Activated naive CD8-positive, alpha-beta T cell treated with anti-CD3 and anti-CD28 coated beads, Interleukin-2, amount 50 U/mL, for 24 hours (primary cell): ENCODE data around the gene NXPH1.

Source experiments
- ATAC-seq: fragments of 150-1000 bp; cut with Tn5 transposase; one replicate; pipeline ENCODE4 v1.10.0; 2021
- DNase-seq: peaks from one replicate; pipeline ENCODE4 v3.0.0; 2021
- H3K27ac Mint-ChIP-seq: one replicate; pipeline ENCODE4 v1.8.0; 2021; ENCODE audit warnings: mild to moderate bottlenecking, mixed read lengths
- H3K27me3 Mint-ChIP-seq: one replicate; pipeline ENCODE4 v1.8.0; 2021; ENCODE audit warnings: mixed read lengths
- H3K36me3 Mint-ChIP-seq: one replicate; pipeline ENCODE4 v1.8.0; 2021; ENCODE audit warnings: low read depth, mixed read lengths
- H3K4me1 Mint-ChIP-seq: one replicate; pipeline ENCODE4 v1.8.0; 2021; ENCODE audit warnings: mixed read lengths
- H3K4me3 Mint-ChIP-seq: one replicate; pipeline ENCODE4 v1.8.0; 2021; ENCODE audit warnings: mild to moderate bottlenecking, moderate library complexity, mixed read lengths
- H3K9me3 Mint-ChIP-seq: one replicate; pipeline ENCODE4 v1.8.0; 2021; ENCODE audit warnings: mixed read lengths

NXPH1 gene

GRCh38 chr7:8444468-8444769, 11.0 kb downstream of the NXPH1 start:
- no peak for ATAC-seq
- peaks cover 14% of the 10 kb centered on the region for H3K9me3 Mint-ChIP-seq
- H3K36me3 Mint-ChIP-seq, result peaks cover 5% of the 10 kb centered on the region
- H3K4me1 Mint-ChIP-seq, result peaks cover 11% of the 10 kb centered on the region
- no peak overlapping the region for H3K4me3 Mint-ChIP-seq
- H3K27me3 Mint-ChIP-seq, result peaks cover 59% of the 10 kb centered on the region
- DNase-seq, result no peak
- H3K27ac Mint-ChIP-seq, result no peak overlapping the region

DNA sequence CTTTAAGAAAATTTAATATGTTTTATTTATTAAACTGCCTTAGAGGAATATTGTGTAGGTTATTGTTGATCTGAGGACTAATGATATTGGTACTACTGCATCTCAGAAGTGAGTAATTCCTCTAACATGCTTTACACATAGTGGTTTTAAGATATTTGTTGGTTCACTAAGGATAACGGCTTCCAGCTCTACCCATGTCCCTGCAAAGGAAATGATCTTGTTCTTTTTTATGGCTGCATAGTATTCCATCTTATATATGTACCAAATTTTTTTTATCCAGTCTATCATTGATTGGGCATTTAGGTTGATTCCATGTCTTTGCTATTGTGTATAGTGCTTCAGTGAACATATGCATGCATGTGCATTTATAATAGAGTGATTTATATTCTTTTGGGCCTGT, 20.1 kb downstream of the NXPH1 start:
- Mint-ChIP-seq H3K36me3 (no peaks in the 10 kb centered on the region), H3K4me3 (no peak overlapping the region), H3K4me1 (no peaks in the 10 kb centered on the region), H3K27ac (no peak overlapping the region), H3K9me3 (peaks cover 10% of the 10 kb centered on the region), H3K27me3 (no peaks in the 10 kb centered on the region)
- DNase-seq (no peak), ATAC-seq (no peak)

- no peaks in the 10 kb centered on the region for H3K36me3 Mint-ChIP-seq
- no peak overlapping the region for H3K27ac Mint-ChIP-seq
- ATAC-seq (no peak), DNase-seq (no peak)
- no peaks in the 10 kb centered on the region for H3K27me3 Mint-ChIP-seq
- H3K9me3 Mint-ChIP-seq, result peaks cover 10% of the 10 kb centered on the region
- no peak overlapping the region for H3K4me3 Mint-ChIP-seq
- no peaks in the 10 kb centered on the region for H3K4me1 Mint-ChIP-seq
Observed at GRCh38 chr7:8455426-8455825, 22.0 kb downstream of the NXPH1 start.

- H3K4me3 Mint-ChIP-seq, result no peak overlapping the region
- H3K4me1 Mint-ChIP-seq, result no peaks in the 10 kb centered on the region
- no peaks in the 10 kb centered on the region for H3K36me3 Mint-ChIP-seq
- H3K27me3 Mint-ChIP-seq, result peaks cover 2% of the 10 kb centered on the region
- H3K9me3 Mint-ChIP-seq, result peaks cover 3% of the 10 kb centered on the region
- no peak overlapping the region for H3K27ac Mint-ChIP-seq
- ATAC-seq, result no peak
- no peak for DNase-seq
Observed at GRCh38 chr7:8462309-8462708, 28.9 kb downstream of the NXPH1 start.

DNA sequence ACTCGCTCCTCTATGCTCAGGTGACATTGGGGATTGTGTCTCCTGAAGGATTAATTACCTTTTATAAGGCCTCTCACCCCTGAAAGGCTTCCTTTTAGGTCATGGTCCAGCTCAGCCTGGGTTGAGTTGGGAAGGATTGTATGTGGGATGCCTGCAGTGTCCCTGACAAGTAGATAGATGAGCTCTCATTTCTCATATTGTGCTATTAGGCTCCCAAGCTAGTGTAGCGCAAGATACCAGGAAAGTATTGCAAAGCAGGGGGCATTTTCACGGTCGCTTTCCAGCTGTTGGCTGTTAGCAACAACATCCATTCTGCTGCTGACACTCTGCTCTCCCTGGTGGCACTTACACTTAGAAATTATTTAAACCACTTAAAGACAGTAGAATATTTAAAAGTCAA, 31.9 kb downstream of the NXPH1 start:
- Mint-ChIP-seq H3K9me3 (no peaks in the 10 kb centered on the region), H3K27ac (no peak overlapping the region), H3K27me3 (peaks cover 2% of the 10 kb centered on the region), H3K36me3 (no peaks in the 10 kb centered on the region), H3K4me3 (no peak overlapping the region), H3K4me1 (no peaks in the 10 kb centered on the region)
- no peak for DNase-seq
- ATAC-seq, result no peak

- H3K36me3 Mint-ChIP-seq, result no peaks in the 10 kb centered on the region
- H3K9me3 Mint-ChIP-seq, result peaks cover 5% of the 10 kb centered on the region
Observed at GRCh38 chr7:8480527-8480926, 47.1 kb downstream of the NXPH1 start.

DNA sequence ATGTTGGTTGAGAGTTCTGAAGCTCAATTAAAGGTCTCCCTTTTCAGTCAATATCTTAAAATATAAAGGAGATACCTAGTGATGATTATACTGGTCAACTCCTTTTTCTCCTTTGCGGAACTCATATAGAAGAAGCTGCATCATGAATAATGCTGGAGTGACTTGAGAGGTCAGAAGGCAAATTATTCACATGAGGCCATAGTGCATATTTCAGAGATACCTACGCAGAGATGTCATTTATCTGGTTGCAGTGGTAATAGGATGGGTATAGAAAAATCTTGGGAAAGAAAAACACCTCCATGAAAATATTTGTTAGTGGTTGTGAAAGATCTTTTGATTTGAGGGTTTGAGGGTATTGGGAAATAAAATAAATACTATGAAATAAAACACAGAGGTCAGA, 47.7 kb downstream of the NXPH1 start:
- ATAC-seq, result no peak
- peaks cover 2% of the 10 kb centered on the region for H3K27me3 Mint-ChIP-seq
- H3K36me3 Mint-ChIP-seq, result no peaks in the 10 kb centered on the region
- H3K4me3 Mint-ChIP-seq, result no peak overlapping the region
- H3K27ac Mint-ChIP-seq, result no peak overlapping the region
- H3K4me1 Mint-ChIP-seq, result no peaks in the 10 kb centered on the region
- no peak for DNase-seq
- peaks cover 5% of the 10 kb centered on the region for H3K9me3 Mint-ChIP-seq

More at GRCh38 chr7:8480527-8480926, 47.1 kb downstream of the NXPH1 start:
- no peak for DNase-seq
- Mint-ChIP-seq H3K27ac (no peak overlapping the region), H3K4me1 (no peaks in the 10 kb centered on the region), H3K27me3 (peaks cover 4% of the 10 kb centered on the region), H3K4me3 (no peak overlapping the region)
- no peak for ATAC-seq

DNA sequence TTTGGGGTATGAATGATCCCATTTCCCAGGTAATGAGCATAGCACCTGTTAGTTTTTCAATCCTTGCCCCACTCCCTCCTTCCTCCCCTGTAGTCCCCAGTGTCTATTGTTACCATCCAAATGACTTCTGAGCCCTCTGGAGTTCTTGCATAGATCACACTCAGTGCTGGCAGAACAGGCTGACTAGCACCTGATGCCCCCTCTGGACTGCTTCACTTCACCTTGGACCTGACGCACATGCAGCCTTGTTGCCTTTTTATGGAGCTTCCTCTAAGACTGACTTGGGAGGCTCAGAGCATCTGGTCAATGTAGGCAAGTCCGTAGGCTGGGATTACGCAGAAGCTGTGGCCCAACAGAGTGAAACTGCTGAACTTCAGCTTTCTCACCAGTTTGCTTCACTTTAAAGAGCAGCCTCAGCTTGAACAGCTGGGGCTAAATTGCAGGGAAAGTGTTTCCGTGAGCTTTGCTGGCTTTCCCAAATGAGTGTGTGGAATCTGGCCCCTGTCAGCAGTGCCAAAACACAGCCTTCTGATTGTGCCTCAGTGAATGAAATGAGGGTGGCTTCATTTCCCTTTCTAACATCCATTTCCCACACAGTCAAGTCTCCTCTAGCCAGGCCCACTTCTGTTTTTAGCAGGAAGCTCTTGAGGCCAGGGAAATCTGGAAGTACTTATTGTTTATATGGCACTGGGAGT, 48.5 kb downstream of the NXPH1 start:
- no peak overlapping the region for H3K27ac Mint-ChIP-seq
- no peak for DNase-seq
- peaks cover 5% of the 10 kb centered on the region for H3K9me3 Mint-ChIP-seq
- H3K4me3 Mint-ChIP-seq, result no peak overlapping the region
- H3K4me1 Mint-ChIP-seq, result no peaks in the 10 kb centered on the region
- H3K36me3 Mint-ChIP-seq, result no peaks in the 10 kb centered on the region
- no peaks in the 10 kb centered on the region for H3K27me3 Mint-ChIP-seq
- ATAC-seq, result no peak

GRCh38 chr7:8490391-8491045, 57.1 kb downstream of the NXPH1 start:
- H3K4me3 Mint-ChIP-seq, result no peak overlapping the region
- no peaks in the 10 kb centered on the region for H3K36me3 Mint-ChIP-seq
- no peaks in the 10 kb centered on the region for H3K27me3 Mint-ChIP-seq
- ATAC-seq, result no peak
- no peaks in the 10 kb centered on the region for H3K4me1 Mint-ChIP-seq
- no peak for DNase-seq
- no peaks in the 10 kb centered on the region for H3K9me3 Mint-ChIP-seq
- H3K27ac Mint-ChIP-seq, result no peak overlapping the region

DNA sequence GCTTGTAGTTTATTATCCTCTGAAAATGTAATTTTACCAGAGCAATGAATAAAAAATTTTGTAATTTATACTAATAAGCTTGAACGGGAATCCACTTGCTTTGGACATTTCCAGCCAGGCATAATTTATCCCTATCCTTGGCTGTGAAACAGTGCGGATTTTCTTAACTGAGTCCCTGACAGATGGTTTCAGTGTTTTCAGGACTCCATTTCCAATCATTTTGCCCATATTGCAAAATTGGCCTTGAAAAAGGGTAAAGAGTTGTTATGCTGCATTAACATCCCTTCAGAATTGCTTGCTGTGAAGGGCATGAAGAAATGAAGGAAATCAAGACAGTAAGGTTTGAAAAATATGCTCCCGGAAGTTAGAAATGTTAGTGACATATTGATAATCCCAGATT, 57.7 kb downstream of the NXPH1 start:
- ATAC-seq (no peak), DNase-seq (no peak)
- Mint-ChIP-seq H3K27ac (no peak overlapping the region), H3K4me1 (no peaks in the 10 kb centered on the region), H3K27me3 (no peaks in the 10 kb centered on the region), H3K4me3 (no peak overlapping the region), H3K36me3 (no peaks in the 10 kb centered on the region), H3K9me3 (no peaks in the 10 kb centered on the region)

DNA sequence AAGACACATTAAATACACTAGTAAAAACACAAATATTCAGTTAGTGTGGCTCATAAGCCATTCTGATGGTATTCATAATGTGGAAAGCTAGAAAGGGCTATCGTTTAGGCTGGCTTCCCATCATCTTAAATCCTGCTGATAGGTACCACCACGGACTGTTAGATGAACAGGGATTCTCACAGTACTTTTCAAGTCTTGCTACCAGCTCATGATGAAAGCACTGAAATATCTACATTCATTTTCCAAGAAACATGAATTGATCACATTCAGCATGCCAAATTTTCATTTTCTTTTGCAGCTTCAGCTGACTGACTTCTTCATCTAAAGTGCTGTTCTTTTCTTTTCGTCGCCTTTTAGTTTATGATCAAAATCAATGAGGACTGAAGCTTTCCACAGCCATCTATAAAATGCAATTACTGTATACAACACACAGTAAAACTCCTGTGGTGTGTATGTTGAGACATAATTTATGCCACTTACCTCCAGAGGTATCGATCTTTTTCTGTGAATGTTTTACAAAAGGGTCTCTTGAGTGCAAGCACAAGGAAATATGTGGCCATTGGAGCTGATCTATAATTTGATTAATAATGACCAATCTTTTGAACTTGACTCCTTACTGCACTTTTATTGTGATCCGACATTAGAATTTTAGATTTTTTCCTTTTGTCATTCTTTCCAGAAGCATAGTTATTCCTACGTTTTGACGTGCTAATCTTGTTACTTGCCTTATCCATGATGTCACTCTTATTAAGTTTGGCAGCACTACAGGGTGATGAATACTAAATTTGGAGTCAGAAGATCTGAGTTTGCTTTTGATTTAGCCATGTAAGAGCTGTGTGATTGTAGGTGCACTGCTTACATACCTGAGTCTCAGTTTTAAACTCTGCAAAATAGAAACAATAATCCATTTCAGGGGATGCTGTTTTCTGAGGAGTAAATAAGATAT, 58.4 kb downstream of the NXPH1 start:
- Mint-ChIP-seq H3K4me3 (no peak overlapping the region), H3K9me3 (no peaks in the 10 kb centered on the region)
- ATAC-seq, result no peak

GRCh38 chr7:8499128-8499527, 65.7 kb downstream of the NXPH1 start:
- Mint-ChIP-seq H3K27me3 (peaks cover 2% of the 10 kb centered on the region), H3K4me3 (no peak overlapping the region), H3K9me3 (no peaks in the 10 kb centered on the region), H3K4me1 (no peaks in the 10 kb centered on the region), H3K36me3 (no peaks in the 10 kb centered on the region), H3K27ac (no peak overlapping the region)
- DNase-seq, result no peak
- no peak for ATAC-seq

More for the DNA sequence above, 58.4 kb downstream of the NXPH1 start:
- Mint-ChIP-seq H3K27ac (no peak overlapping the region), H3K36me3 (no peaks in the 10 kb centered on the region), H3K4me1 (no peaks in the 10 kb centered on the region), H3K27me3 (no peaks in the 10 kb centered on the region)
- no peak for DNase-seq

GRCh38 chr7:8500286-8500685, 66.9 kb downstream of the NXPH1 start:
- no peaks in the 10 kb centered on the region for H3K9me3 Mint-ChIP-seq
- no peak overlapping the region for H3K27ac Mint-ChIP-seq
- DNase-seq, result no peak
- no peak for ATAC-seq
- no peak overlapping the region for H3K4me3 Mint-ChIP-seq
- no peaks in the 10 kb centered on the region for H3K36me3 Mint-ChIP-seq
- H3K27me3 Mint-ChIP-seq, result peaks cover 2% of the 10 kb centered on the region
- H3K4me1 Mint-ChIP-seq, result no peaks in the 10 kb centered on the region

DNA sequence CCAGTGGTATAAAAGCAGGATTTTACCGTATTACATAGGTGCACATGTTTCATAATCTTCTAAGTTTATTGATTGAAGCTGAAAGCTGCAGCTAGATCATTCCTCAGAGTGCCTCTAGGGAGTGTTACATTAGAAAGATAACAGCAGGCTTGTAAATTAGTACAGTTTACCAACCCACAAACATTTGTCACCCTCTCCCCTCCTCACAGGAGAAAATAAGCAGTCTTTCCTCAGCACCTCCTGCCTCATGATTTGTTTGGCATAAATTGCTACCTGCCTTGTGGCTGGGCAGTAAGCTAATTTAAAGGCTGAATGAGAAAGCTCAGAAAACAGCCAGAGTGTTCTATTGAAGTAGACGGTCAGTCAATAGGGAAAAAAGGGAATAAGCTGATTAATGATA, 74.2 kb downstream of the NXPH1 start:
- Mint-ChIP-seq H3K27me3 (no peaks in the 10 kb centered on the region), H3K4me1 (no peaks in the 10 kb centered on the region)
- DNase-seq, result no peak

GRCh38 chr7:8509621-8510020, 76.2 kb downstream of the NXPH1 start:
- Mint-ChIP-seq H3K9me3 (no peaks in the 10 kb centered on the region), H3K27me3 (no peaks in the 10 kb centered on the region), H3K27ac (no peak overlapping the region), H3K36me3 (no peaks in the 10 kb centered on the region), H3K4me1 (no peaks in the 10 kb centered on the region), H3K4me3 (no peak overlapping the region)
- ATAC-seq (no peak), DNase-seq (no peak)

More for the DNA sequence above, 74.2 kb downstream of the NXPH1 start:
- no peaks in the 10 kb centered on the region for H3K9me3 Mint-ChIP-seq
- ATAC-seq, result no peak
- no peak overlapping the region for H3K4me3 Mint-ChIP-seq
- no peaks in the 10 kb centered on the region for H3K36me3 Mint-ChIP-seq
- H3K27ac Mint-ChIP-seq, result no peak overlapping the region
